Astrocyte of the spinal cord (primary cell): ENCODE results near the gene NR3C2.

Source experiments
- DNase-seq: peaks from one replicate; pipeline ENCODE4 v3.0.0; 2011; ENCODE audit warnings: low read depth, low spot score
- H3K4me3 ChIP-seq: 2 replicates; pipeline ENCODE4 v1.5.1; 2011; ENCODE audit warnings: low read depth, mild to moderate bottlenecking, low read length, moderate library complexity
- in situ Hi-C: cut with HindIII; loops from 2 replicates; pipeline ENCODE4 v1.10.0; 2017; ENCODE audit warnings: low sequenced_read_pairs
- TF ChIP-seq, protein P1 (sequence below): IDR thresholded peaks from 2 replicates; pipeline ENCODE4 v1.5.1; 2012; ENCODE audit warnings: low read depth, mild to moderate bottlenecking, low read length, inconsistent platforms

The NR3C2 gene

GRCh38 chr4:148210661-148211060, 231.6 kb downstream of the NR3C2 start:
- TF ChIP-seq, protein P1, sequence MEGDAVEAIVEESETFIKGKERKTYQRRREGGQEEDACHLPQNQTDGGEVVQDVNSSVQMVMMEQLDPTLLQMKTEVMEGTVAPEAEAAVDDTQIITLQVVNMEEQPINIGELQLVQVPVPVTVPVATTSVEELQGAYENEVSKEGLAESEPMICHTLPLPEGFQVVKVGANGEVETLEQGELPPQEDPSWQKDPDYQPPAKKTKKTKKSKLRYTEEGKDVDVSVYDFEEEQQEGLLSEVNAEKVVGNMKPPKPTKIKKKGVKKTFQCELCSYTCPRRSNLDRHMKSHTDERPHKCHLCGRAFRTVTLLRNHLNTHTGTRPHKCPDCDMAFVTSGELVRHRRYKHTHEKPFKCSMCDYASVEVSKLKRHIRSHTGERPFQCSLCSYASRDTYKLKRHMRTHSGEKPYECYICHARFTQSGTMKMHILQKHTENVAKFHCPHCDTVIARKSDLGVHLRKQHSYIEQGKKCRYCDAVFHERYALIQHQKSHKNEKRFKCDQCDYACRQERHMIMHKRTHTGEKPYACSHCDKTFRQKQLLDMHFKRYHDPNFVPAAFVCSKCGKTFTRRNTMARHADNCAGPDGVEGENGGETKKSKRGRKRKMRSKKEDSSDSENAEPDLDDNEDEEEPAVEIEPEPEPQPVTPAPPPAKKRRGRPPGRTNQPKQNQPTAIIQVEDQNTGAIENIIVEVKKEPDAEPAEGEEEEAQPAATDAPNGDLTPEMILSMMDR, result no peak
- no peak for DNase-seq
- no peak overlapping the region for H3K4me3 ChIP-seq
- in situ Hi-C loops, result no loop called here

DNA sequence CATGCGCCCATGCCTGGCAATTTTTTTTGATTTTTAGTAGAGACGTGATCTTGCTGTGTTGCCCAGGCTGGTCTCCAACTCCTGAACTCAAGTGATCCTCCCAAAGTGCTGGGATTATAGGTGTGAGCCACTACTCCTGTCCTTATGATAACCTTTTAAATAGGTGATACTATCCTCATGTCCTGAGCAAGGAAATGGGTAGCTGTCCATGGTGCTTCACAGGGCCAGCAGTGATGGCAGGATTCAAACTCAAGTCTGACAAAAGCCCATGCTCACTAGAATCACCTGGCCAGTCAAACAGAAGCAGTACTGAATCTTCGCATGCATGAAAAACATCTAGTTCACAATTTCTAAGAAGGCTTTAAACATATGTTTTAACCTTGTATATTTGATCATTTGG, 235.1 kb downstream of the NR3C2 start:
- TF ChIP-seq, protein P1, result no peak
- no peak for DNase-seq
- in situ Hi-C loops, result no loop called here
- H3K4me3 ChIP-seq, result no peak overlapping the region

GRCh38 chr4:148205476-148205875, 236.7 kb downstream of the NR3C2 start:
- DNase-seq, result no peak
- TF ChIP-seq, protein P1, result no peak
- in situ Hi-C loops, result no loop called here
- H3K4me3 ChIP-seq, result no peak overlapping the region

- TF ChIP-seq, protein P1, result no peak
- in situ Hi-C loops, result no loop called here
- no peak overlapping the region for H3K4me3 ChIP-seq
- no peak for DNase-seq
Observed at GRCh38 chr4:148204892-148205291, 237.3 kb downstream of the NR3C2 start.

GRCh38 chr4:148204171-148204570, 238.0 kb downstream of the NR3C2 start:
- no peak for DNase-seq
- in situ Hi-C loops, result no loop called here
- H3K4me3 ChIP-seq, result no peak overlapping the region
- TF ChIP-seq, protein P1, result no peak

DNA sequence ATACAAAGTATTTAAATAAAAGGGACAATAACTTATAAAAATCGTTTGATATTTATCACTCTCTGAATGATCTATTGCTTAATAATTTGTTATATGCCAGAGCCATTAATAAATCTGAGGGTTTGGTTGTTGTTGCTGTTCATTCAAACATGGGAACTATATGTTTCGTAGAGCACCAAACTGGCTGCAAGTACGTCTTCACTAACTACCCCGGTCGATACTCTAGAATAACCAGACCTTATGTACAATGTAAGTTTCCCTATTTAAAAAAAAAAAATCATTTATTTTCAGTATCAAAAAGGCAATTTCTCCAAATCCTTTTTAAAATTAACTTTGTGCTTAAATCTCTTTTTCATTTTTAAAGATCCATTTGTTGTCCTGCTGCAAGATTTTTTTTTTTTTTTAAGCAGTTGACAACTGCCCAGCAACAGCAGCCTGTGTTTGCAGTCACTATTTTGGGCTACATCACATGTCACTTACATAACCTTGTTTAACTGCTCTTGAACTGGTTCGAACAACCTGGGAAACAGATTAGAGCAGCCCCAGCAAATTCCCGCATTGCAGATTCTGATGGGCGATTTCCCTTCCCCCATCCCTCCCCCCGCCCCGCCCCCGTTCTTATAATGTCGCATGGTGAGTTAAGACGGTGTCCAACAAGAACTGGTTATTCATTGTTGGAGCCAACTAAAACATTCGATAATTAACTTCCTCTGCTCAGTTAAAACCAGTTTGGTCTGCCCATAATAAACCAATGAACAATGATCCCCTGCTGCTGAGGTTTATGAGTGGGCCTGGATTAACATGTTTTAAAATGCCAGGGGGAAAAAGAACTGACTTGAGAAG, 238.9 kb downstream of the NR3C2 start:
- no peak for DNase-seq
- in situ Hi-C loops, result no loop called here
- TF ChIP-seq, protein P1, result no peak
- H3K4me3 ChIP-seq, result no peak overlapping the region

DNA sequence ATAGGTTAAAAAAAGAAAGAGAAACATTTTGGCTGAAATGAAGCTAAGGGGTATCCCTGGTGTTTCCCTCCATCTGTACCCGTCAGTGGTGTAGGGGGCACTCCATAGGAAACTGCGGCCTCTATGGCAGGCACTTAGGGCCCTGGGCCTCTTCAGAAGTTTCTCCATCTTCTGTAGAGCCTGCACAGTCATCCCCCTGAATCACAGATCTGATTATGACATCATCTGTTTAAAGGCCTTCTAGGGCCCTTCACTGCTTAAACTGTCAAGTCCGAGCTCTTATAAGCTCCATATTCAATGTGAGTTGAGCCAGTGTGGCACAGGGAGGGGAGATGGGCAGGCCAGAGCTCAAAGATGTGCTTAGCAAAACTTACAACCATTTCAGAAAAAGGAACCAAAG, 241.3 kb downstream of the NR3C2 start:
- TF ChIP-seq, protein P1, result no peak
- H3K4me3 ChIP-seq, result no peak overlapping the region
- in situ Hi-C loops, result no loop called here
- DNase-seq, result no peak
